Hematopoietic multipotent progenitor cell treated with erythropoietin and hydrocortisone succinate and interleukin-3 and kit ligand, for 4 days (in vitro differentiated cells): ENCODE data around the gene METRN.

Experiments
- DNase-seq: peaks from one replicate; pipeline ENCODE4 v3.0.0-alpha.2; 2015

METRN gene

DNA sequence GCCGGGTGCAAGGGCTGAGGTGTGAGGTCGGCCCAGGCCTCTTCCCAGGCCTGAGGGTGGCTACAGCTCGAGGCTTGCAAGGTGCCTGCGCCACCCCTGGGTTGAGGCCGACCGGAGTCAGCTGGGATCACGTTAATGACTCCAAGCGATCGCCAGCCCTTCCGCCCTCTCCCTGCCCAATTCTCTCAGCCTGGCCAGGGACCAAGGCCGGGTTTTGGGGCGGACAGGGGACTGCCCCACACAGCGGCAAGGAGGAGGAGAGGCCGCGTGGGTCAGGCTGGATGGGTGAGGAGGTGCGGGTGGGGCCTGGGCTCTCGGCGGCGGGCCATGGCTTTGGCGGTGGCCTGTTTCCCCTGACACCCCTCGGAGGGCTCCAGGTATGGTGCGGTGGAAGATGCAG is 21.6 kb upstream of the METRN start:
- no peak for DNase-seq

DNA sequence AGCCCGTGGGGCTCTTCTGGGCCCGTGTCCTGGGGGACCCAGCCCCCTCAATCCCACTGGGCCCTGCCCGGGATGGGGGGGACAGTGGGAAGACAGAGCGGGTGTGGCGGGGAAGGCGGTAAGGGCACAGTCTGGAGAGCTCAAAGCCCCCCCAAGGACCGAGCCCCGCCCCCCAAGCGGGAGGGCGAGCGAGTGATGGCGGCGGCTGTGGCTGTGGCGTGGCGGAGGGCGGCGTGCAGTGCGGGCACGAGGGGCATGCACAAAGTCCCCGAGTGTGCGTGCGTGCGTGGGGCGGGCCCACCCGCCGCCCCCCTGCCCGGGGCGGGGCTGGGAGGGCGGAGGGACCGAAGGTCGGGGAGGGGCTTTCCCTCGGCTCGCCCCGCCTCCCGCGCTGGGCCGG is 21.2 kb upstream of the METRN start:
- no peak for DNase-seq

DNA sequence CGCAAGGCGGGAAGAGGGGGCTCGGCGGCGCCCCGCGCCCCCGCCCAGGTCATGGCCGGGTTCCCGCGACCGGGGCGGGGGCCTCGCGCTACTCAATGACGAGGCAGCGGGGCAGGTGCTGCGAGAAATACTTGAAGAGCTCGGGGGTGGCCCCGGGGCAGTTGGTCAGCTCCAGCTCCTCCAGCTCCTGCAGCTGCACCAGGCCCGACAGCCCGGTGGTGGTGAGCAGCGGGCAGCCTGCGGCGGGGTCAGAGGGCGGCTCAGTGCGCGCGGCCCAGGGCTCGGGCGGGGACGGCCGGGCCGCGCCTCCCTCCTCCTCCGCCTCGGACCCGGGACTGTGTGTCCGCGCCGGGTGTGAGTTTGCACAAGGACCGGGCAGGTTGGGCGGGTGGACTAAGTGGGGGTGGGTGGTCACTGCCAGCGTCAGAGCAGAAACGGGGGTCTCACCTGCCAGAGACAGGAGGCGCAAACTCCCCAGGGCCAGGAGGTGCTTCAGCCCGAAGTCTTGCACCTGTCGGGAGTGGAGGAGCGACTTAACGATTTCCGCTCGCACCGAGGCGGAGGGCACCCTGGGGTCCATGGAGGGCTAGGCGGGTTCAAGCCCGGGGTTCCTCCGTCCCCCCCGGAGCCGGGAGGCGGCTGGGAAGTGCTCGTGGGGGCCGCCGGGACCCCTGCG is 20.6 kb upstream of the METRN start:
- DNase-seq: no peak

DNA sequence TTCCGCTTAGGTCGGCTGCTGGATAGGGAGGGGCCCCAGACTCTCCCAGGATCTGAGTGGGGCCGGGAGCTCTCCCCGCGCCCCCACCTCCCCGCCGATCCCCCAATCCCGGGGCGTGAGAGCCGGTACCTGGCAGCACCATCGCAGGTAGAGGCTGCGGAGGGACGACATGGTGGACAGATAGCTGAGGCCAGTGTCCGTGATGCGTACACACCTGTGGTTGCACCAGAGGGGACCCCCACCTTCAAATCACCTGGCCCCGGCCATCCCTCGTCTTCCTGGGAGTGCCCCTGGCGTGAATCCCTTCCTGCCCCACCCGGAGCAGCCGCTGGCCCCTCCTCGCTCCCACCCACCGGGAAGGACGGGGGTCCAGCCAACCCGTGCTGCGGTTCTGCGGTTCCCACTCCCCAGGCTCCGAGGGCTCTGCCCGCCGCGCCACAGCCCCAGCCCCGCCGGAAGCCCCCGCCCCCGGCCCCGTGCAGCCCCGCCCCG is 20.0 kb upstream of the METRN start:
- DNase-seq: no peak

DNA sequence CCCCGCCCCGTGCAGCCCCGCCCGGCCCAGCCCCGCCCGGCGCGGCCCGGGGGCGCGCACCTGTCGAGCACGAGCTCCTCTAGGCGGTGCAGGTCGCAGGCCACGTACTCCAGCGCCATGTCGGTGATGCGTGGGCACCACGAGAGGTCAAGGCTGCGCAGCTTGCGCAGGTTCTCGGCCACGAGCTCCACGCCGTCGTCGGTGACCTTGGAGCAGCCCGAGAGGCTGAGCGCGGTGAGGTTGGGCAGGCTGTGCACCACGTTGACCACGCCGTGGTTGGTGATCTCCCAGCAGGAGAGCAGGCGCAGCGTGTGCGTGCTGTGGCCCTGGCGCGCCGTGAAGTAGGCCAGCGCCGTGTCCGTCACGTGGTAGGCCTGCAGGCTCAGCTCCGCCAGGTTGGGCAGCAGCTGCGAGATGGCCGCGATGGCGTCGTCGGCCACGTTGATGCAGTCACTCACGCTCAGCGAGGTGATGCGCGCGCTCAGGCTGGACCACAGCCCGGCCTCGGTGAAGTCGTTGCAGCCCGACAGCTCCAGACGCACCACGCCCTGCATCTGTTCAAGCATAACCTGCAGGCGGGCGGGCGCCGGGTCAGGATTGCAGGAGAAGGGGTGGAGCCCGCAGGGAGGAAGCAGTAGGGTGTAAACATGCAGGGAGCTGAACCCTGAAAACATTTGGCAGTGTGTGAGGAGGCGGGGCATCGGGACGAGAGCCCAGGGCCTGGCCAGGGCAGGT is 19.4 kb upstream of the METRN start:
- peak; percentile 69 for DNase-seq

GRCh38 chr16:698911-699671 is 15.8 kb upstream of the METRN start:
- no peak for DNase-seq

DNA sequence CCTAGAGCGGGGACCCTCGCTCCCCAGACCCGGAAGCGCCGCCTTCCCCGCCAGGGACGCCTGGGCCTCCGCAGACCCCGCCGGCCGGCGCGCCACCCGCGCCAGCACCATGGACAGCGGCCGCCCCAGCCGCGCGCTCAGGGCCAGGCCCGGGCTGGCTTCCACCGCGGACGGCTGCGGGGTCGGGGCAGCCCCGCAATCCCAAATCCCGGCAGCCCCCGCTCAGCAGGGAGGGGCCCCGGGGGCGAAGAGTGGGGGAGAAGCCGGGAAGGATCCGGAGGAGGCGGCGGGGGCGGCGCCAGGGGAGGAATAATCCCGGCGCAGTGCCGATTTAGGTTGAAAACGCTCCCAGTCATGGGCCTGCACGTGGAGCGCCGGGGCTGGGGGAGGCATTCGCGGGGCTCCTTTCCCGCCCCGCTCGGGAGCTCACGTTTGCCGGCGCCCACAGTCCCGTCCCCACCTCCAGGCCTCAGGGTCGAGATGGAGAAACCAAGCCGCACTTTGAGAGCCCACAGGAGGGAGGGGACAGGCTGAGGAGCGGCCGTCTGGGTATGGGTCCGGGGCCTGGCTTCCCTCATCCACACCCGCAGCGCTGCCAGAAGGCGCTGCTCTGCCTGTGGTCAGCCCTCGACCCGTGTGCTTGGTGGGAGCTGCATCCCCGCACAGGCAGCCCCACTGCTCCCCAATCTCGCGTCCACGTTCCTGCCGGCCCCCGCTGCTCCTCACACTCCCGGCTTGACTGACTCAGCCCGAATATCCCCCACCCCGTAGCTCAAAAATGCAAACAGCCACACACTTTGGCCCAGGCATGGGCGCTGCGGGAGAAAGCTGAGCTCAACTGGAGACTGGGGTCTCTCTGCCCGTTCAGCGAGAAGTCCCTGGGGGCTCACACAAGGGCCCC is 14.0 kb upstream of the METRN start:
- peak; percentile 56 for DNase-seq

DNA sequence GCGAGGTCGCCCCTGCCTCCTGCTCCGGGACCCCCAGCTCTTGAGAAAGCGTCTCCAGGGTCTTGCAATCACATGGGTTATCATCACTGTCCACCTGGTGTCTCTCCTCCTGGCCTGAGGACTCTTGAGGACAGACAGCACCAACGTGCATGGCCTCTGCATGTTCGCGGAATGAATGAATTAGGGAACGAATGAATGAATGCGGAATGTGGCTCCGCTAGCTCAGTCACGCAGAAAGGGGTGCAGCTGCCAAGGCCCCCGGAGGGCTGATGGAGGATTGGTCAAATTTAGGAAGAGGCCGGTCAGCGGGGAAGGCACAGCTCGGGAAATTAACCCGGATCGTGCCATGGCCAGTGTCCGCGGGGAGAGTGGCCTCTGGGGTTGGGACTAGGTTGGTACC is 12.6 kb upstream of the METRN start:
- no peak for DNase-seq

GRCh38 chr16:703406-703805 is 11.5 kb upstream of the METRN start:
- no peak for DNase-seq

DNA sequence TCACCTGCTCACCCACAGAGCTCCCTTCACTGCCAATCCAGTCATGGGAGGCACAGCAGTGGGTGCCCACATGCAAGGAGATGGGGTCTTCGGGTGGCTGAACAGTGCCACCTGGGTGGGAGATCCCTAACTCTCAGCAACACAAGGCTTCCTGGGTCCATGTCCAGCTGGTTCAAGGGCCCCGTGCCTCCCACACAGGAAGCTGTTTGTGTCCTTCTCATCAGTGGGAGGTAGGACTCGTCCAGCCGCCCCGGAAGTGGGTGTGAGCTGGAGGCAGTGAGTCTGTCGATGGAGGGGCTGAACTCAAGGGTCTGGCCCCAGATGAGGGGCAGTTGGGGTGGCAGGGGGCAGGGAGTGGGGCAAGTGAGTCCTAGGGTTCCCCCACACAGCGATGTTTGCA is 10.9 kb upstream of the METRN start:
- no peak for DNase-seq

DNA sequence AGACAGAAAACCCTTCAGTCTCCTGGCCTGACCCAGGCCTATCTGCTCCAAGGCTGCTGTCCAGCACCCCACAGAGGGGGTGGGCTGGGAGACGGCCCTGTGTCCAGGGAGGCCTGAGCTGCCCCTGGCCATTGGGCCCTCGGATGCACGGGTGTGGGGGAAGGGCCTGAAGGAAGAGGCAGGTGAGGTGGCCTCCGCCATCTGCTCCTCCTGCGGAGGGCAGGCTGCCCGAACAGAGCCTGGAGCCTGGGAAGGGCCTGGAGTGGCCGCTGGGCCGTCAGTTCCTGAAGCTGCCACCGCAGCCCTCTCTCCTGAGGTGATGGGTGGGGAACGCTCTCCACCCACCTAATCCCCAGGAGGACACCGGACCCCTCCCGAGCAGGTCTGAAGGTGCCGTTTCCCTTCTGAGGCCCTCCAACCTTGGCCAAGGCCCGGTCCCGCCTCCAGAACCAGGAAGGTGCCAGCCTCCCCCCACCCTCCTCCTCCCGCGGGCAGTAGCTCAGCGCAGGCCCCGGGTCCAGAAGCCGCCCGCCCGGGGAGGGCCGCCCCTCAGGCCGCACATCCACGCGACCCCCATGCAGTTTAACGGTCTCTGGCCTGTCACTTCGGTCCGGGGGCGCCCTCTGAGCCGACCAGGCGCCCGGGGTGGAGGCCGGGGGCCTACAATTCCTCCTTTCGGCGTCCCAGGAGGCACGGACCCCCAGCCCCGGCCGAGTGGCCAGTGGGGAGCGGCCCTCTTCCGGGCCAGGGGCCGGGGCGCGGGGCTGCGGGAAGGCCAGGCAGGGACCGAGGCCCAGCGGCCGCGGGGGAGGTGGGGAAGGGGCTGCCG is 10.2 kb upstream of the METRN start:
- no peak for DNase-seq

GRCh38 chr16:705431-706188 is 9.3 kb upstream of the METRN start, which contains the start of gene FBXL16:
Gene FBXL16 (minus strand): TSS chr16:705801. CDS start chr16:697405, 8,396 bp downstream.
- DNase-seq: no peak

GRCh38 chr16:706189-707061 is 8.5 kb upstream of the METRN start:
- DNase-seq: no peak

DNA sequence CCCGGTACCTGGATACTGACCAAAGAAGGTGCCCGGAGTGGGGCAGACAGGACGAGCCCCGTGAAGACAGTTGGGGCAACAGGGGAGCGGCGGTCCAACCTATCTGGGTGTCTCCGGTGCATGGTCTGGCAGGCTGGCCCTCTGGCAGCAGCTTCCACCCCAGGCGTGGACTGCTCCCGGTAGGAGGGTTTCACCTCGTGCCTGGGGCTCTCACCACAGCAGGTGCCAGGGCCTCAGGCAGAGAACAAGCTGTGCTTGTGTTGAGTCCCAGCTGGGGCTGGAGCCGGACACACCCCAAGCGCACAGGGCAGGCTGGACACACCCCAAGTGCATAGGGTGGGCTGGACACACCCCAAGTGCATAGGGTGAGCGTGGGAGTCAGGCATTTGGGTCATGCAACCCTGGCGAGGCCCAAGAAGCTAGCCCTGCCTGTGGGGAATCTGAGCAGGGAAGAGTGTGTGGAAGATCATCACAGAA is 7.8 kb upstream of the METRN start:
- DNase-seq: no peak

DNA sequence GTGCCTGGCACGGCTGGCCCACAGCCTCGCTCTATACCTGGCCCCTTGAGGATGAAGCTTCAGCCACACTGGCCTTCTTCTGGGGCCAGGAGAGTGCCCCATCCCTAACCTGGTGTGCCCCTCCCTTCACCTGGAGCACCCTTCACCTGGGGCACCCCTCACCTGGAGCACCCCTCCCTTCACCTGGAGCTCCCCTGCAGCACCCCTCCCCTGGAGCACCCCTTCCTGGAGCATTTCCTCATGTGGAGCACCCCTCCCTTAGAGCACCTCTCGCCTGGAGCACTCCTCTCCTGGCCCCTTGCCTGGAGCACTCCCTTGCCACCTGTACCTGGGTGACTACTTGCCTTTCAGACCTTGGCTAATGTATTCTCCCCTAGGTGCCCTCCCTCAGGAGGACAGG is 6.9 kb upstream of the METRN start:
- no peak for DNase-seq

GRCh38 chr16:708959-709358 is 6.0 kb upstream of the METRN start:
- DNase-seq: no peak

GRCh38 chr16:709566-710499 is 5.1 kb upstream of the METRN start:
- DNase-seq: peak; percentile 70

DNA sequence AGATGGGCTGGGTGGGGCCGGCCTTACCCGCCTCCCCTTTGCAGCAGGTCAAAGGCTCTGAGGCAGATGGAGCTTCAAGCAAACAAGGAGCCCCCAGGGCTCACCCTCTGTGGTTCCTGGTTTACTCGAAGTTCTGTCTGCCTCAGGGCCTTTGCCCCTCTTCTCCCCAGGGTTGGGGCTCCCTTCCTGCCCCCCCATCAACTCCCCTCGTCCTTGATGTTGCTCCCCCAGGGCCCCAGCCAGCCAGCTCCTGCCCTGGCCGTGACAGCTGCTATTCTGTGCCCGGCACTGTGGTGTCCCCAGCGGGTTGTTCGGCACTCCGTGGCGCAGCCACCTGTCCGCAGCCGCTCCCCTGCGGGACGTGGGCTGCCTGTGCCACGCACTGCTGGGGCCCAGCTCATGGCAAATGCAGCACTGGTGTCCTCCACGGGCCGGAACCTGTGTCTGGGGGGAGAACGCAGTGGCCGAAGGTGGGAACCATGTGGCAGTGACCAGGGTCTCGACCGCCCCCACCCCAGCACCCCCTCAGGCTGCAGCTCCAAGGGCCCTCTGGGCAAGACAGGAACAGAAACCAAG is 4.3 kb upstream of the METRN start:
- DNase-seq: no peak
